Esophagus muscularis mucosa (tissue), 3 donors: Measurements from ENCODE around the gene AGAP1.

Experiments
- POLR2A ChIP-seq: fragments of 450-650 bp; IDR thresholded peaks from one replicate; pipeline ENCODE4 v1.6.1; 2017; ENCODE audit warnings: antibody characterized with exemption, moderate library complexity, mild to moderate bottlenecking, low read depth
- TF ChIP-seq, protein P1 (sequence below), 3 experiments: fragments of 200-600 bp in 2 of 3; fragments of 450-650 bp in 1 of 3; sonication (generic) in 2 of 3; IDR thresholded peaks; one replicate each; pipeline ENCODE4 v1.5.1; 2017 to 2019; ENCODE audit warnings: antibody characterized with exemption in 3 of 3, mild to moderate bottlenecking in 2 of 3, moderate library complexity in 1 of 3

DNA sequence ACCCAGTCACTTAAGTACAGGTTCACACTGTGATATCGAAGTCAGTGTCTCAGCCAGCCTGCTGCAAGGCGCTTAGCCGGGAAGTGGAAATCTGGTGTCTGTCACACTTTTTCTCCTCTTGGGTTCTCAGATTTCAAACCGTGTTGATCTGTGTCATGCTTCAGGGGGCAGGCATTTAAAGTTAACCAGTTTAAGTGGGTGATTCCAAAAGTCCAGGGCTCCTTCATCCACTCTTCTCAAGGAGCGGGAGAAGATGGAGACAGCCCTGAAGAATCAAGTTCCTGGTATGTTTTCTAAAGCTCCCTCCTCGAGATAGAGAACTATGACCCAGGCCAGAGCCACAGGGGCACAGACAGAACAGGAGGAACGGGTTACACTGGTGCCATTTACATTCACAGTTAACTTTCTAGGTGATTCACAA lies 342.7 kb downstream of the AGAP1 start:
- TF ChIP-seq, protein P1, sequence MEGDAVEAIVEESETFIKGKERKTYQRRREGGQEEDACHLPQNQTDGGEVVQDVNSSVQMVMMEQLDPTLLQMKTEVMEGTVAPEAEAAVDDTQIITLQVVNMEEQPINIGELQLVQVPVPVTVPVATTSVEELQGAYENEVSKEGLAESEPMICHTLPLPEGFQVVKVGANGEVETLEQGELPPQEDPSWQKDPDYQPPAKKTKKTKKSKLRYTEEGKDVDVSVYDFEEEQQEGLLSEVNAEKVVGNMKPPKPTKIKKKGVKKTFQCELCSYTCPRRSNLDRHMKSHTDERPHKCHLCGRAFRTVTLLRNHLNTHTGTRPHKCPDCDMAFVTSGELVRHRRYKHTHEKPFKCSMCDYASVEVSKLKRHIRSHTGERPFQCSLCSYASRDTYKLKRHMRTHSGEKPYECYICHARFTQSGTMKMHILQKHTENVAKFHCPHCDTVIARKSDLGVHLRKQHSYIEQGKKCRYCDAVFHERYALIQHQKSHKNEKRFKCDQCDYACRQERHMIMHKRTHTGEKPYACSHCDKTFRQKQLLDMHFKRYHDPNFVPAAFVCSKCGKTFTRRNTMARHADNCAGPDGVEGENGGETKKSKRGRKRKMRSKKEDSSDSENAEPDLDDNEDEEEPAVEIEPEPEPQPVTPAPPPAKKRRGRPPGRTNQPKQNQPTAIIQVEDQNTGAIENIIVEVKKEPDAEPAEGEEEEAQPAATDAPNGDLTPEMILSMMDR (IDR thresholded peaks at IDR 0.05) = no peak
- no peak for TF ChIP-seq POLR2A
